HG02943 (cell line): ENCODE measurements around the gene LAMC1.
"Not testable (repeated sequence)": the region's sequence is repeated elsewhere in the genome, so short reads cannot be mapped to it uniquely, and the experiment has no call there.

Experiments
- ATAC-seq: cut with Tn5 transposase; IDR thresholded peaks from one replicate; pipeline ENCODE4 v1.9.1; 2021; ENCODE audit warnings: mild to moderate bottlenecking, low read depth, moderate library complexity; ENCODE audit not compliant: unreplicated experiment

Gene LAMC1

GRCh38 chr1:183040547-183040971, 17.3 kb downstream of the LAMC1 start:
- no peak for ATAC-seq

DNA sequence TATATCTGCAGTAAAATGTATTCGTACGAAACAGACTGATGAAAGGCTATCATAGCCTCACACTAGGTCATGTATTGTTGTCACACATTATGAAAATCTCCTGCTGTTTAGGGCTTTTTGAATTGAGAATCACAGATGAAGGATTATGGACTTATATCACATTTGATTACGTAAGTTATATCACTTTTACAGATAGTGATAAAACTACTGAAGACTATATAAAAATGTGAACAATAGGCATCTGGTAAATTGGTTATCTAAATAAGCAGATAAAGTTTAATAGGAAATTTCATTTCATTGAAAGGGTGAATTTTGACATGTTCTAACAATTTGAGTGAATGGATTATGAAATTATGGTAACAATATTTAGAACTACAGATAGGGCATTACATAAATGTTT, 20.0 kb downstream of the LAMC1 start:
- no peak for ATAC-seq

DNA sequence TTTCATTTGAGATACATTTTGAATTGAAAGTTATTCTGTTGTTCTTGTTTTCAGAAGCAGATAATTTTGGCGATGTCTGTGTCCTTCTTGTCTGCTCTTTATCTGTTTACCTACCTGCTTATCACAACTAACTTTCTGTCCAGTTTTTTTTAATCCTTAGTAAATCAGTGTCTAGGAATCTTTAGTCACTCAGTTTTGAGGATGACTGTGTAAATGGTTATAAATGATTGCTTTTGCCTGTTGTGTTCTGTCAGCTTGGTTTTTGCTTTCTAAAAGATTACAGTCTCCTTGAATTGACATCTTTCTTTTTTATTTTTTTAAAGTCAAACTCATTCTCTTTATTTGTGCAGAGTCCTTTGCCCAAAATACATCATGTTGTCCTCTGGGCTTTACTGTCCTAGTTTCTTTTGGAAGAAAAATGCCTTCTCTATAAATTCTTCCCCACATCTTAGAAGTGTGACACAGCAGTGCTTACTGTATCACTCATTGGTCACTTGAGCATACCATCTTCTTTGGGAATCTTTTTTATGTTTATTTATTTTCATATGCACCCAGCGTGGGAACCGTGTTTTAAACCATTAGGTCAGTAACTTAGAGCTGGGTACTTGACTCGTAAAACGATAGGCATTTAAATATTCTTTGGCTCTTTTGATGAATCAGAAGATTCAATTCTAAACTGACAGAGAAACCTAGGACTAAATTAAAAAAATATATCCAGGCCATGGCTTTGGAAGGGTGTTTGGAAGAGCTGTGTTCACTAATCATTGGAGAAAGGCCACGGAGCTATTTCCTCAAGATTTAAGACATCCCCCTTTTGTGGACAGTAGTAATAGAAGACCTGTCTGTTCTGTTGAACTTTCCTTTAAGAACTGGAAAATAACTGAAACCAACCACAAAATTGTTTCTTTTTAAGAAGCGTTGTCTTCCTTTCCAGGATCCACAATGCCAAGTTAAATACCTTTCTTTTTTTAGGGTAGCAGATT, 20.9 kb downstream of the LAMC1 start:
- ATAC-seq = no peak

GRCh38 chr1:183044893-183045649, 21.9 kb downstream of the LAMC1 start:
- ATAC-seq = no peak

DNA sequence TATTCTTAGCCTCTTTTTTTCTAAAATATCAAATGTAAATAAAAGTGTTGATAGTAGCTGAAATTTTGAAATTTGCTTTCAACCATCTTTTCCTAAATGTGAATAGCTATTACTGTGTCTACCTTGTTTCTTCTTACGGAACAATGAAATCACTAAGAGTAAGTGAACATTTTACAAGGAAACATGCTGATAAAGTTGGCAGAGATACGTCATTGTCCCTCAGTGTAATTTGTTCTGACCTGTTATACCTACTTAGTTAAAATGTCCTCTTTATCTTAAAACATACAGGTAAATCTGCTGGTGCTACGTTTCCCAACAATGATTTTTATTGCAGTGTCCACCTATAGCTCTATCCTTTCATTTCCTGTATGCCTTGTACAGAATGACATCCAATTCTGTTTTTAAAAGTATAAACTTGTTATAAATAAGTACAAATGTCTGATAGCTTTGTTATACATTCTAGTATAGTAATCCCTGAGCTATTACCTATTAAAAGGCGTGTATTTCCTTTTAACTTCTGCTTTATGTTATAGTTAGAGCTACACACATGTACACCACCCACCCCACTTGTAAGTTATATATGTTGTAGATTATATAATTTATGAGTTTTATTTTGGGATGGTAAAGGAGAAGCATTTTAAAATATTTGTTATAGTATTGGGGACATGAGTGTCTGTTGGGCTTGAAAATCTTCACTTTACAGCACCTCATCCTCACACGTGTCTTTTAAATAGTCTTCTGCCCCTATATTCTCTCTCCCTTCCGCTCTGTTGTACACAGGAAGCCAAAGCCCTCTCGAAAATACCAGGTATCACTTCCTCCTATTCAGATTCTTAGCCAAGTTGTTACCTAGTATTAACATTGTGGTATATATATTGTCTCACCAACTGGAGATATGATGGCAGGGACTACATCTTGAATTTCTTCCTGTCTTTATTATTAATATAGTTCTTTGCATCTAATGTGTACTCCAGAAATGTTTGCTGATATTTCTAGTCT, 25.2 kb downstream of the LAMC1 start:
- ATAC-seq = peak; percentile 99

- no peak for ATAC-seq
Measured at GRCh38 chr1:183051546-183051945, 28.3 kb downstream of the LAMC1 start.

GRCh38 chr1:183052861-183053260, 29.6 kb downstream of the LAMC1 start:
- no peak for ATAC-seq

DNA sequence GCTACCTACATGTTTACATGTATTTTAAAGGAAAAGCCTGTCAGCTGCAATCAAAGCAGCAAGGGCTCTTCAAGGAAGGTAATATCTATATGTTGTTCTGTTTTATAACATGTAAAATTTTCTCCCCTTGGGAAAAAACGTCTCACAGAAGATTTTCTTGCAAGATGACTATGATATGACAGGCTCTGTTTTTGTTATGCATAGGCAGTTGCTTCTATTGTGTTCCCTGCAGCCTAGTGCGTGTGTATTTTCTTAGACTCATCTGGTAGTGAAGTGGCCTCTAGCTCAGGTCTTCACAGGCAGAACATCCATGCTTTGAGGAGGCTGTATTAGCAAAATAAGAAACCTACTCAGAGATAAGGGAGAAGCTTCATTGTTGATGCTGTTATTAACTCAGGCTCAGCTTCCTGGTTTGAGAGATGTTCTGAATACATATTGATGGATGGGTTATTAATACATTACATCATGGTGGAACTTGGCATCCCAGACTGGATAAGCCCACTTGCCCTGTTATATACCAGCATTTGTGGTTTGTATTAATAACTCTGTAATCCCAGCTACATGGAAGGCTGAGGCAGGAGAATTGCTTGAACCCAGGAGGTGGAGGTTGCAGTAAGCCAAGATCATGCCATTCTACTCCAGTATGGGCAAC, 35.8 kb downstream of the LAMC1 start:
- ATAC-seq = no peak

- ATAC-seq = no peak
Measured at GRCh38 chr1:183061194-183061593, 38.0 kb downstream of the LAMC1 start.

DNA sequence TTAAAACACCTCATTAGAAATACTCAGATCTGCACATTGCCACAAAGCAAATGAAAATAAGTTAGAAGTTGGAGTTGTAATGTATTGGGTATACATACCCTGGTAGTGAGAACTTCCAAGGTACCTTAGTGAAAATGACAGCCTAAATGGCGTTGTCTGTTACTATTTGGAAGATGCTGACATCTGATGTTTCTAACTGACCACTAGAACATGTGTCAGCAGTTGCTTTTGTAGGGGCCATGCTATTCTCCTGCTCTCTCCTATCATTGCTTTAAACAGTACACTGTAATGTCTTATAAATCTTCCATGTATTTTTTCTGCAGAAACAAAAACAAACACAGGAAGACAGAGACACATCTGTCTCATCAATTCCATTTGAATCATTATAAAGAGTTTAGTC, 40.1 kb downstream of the LAMC1 start:
- ATAC-seq = no peak

- ATAC-seq = no peak
Measured at GRCh38 chr1:183065168-183065706, 42.0 kb downstream of the LAMC1 start.

GRCh38 chr1:183066432-183066831, 43.2 kb downstream of the LAMC1 start:
- ATAC-seq = not testable (repeated sequence)

DNA sequence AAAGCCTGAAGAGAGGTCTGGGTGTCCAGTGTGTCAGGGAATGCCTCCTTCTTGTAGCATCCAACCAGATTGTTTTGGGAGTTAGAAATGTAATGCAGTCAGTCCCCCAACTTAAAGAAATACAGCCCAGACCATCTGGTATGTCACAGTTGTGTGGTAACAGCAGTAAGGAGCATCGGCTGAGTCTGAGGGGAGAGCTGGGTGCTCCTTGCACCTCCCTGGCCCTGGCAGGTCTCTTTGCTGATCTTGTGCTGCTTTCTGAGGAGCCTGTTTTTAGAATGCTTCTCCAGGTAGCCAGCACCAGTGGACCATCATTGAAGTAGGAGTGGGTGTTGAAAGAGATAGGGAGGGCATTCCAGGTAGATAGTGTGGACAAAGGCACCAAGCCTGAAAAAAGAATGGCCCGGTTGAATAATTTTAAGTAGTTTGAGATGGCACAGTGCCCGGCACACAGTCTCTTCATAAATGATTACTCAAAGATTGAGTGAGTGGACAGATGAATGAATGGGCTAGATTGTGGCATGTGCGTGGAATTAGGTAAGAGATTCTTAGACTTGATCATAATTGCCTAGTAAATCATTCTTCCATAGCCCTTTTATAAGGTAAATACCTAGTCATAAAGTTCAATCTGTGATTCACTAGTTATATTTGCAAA, 46.5 kb downstream of the LAMC1 start:
- no peak for ATAC-seq

DNA sequence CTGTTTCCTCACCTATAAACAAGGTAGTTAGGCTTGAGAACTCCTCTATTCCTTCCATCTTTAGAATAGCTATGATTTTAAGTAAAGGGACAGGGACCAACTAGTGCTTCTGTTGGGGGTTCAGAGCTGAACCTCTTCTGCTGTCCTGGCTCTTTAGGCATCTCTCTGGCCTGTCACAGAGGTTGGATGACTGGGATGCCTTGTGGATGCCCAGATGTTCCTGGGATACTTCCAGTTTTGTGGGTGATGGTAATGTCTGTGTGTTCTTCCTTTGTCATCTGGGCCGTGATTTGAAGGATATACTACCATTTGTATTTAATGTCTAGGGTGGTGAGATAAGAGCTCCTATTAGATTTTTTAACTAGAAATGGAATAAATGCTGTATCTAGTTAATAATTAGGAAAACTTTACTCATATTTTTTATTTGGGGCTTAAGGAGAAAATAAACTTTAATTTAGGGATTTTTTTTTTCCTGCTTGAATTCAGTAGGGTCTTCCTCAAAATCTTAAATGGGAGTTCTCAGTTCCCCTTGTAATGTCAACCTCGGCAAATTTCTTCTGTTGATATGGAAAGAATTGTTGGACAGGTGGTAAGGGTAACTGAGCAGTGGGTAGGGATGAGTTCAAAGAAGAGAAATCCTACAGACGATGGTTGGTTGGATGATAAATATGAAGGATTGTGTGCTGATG, 47.2 kb downstream of the LAMC1 start:
- ATAC-seq = no peak

- peak; percentile 91 for ATAC-seq
Measured at GRCh38 chr1:183070923-183071618, 47.9 kb downstream of the LAMC1 start.

DNA sequence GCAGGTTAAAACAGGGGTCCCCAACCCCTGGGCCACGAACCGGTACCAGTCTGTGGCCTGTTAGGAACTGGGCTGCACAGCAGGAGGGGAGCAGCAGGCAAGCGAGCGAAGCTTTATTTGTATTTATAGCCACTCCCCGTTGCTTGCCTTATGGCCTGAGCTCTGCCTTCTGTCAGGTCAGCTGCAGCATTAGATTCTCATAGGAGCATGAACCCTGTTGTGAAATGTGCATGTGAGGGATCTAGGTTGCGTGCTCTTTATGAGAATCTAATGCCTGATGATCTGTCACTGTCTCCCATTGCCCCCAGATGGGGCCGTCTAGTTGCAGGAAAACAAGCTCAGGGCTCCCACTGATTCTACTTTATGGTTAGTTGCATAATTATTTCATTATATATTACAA, 49.4 kb downstream of the LAMC1 start:
- not testable (repeated sequence) for ATAC-seq

GRCh38 chr1:183073320-183073719, 50.1 kb downstream of the LAMC1 start:
- no peak for ATAC-seq

- no peak for ATAC-seq
Measured at GRCh38 chr1:183074215-183074614, 51.0 kb downstream of the LAMC1 start.
